Type B pancreatic cell (in vitro differentiated cells): Measurements from ENCODE around the gene SMARCD3. TPM values are rescaled to one million over a fixed set of nuclear protein-coding genes. Genes with fewer than 3 reads are reported as not detected.

Experiments used
- DNase-seq: peaks from one replicate; pipeline ENCODE4 v3.0.0; 2021; ENCODE audit warnings: mixed read lengths; ENCODE audit not compliant: unreplicated experiment; ENCODE audit errors: extremely low spot score
- H3K27ac Mint-ChIP-seq: 2 replicates; pipeline ENCODE4 v1.8.0; 2021; ENCODE audit warnings: mild to moderate bottlenecking, mixed read lengths
- H3K27me3 Mint-ChIP-seq: 2 replicates; pipeline ENCODE4 v1.8.0; 2021; ENCODE audit warnings: mixed read lengths
- H3K36me3 Mint-ChIP-seq: 2 replicates; pipeline ENCODE4 v1.8.0; 2021; ENCODE audit warnings: mixed read lengths
- H3K4me1 Mint-ChIP-seq: one replicate; pipeline ENCODE4 v1.8.0; 2021; ENCODE audit warnings: mixed read lengths; ENCODE audit not compliant: unreplicated experiment
- H3K4me3 Mint-ChIP-seq: 2 replicates; pipeline ENCODE4 v1.8.0; 2021; ENCODE audit warnings: mild to moderate bottlenecking, mixed read lengths
- H3K9me3 Mint-ChIP-seq: 2 replicates; pipeline ENCODE4 v1.8.0; 2021; ENCODE audit warnings: mixed read lengths
- total RNA-seq: library from RNA; stranded (reverse); gene quantifications from 2 replicates; pipeline ENCODE4 v1.2.1, GENCODE V29; 2021; ENCODE audit warnings: low replicate concordance
- TF ChIP-seq, protein P1 (sequence below): fragments of 200-600 bp; sonication (generic); conservative IDR thresholded peaks from 2 replicates; pipeline ENCODE4 v1.5.0; 2021; ENCODE audit warnings: antibody characterized with exemption, mild to moderate bottlenecking

The SMARCD3 gene
- total RNA-seq, 1 donor from 2014 or later = 58.4 TPM

DNA sequence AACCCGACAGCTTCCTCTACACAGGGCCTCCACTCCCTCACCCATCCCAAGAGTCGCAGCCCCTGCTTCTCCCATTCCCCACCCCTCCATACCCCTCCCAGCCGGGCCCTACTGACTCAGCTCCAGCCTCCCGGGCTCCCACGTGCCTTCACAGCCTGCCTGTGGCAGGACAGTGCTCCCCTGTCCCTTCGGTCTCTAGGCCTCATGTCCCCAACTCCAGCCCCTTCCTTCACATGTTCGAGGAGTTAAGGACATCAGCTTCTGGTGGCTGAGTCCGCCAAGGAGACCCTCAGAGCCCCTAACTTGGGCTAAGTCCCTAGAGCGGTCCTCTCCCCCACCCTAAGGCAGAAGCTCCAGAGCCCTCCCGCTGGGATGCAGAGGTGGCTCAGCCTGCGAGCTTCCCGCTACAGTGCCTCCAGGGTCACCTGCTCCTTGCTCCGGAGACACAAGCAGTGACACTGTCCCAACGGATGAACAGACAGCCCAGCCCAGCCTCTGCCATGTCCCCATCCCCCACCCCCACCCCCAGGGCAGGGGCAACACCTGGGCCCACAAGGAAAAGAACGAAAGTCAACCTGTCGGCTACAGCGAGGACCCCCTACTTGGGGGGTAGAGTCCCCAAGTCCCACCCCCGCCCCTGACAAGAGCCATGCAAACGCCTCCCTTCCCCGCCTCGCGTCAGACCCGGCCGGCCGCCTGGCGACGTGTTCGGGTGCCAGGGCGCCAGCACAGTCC is 716 bp downstream of the SMARCD3 start:
- peaks cover 40% of the 10 kb centered on the region for H3K4me1 Mint-ChIP-seq
- H3K9me3 Mint-ChIP-seq = no peaks in the 10 kb centered on the region
- no peak for DNase-seq
- peak overlapping the region; percentile 96 for H3K4me3 Mint-ChIP-seq
- peaks cover 13% of the 10 kb centered on the region for H3K27me3 Mint-ChIP-seq
- TF ChIP-seq, protein P1, sequence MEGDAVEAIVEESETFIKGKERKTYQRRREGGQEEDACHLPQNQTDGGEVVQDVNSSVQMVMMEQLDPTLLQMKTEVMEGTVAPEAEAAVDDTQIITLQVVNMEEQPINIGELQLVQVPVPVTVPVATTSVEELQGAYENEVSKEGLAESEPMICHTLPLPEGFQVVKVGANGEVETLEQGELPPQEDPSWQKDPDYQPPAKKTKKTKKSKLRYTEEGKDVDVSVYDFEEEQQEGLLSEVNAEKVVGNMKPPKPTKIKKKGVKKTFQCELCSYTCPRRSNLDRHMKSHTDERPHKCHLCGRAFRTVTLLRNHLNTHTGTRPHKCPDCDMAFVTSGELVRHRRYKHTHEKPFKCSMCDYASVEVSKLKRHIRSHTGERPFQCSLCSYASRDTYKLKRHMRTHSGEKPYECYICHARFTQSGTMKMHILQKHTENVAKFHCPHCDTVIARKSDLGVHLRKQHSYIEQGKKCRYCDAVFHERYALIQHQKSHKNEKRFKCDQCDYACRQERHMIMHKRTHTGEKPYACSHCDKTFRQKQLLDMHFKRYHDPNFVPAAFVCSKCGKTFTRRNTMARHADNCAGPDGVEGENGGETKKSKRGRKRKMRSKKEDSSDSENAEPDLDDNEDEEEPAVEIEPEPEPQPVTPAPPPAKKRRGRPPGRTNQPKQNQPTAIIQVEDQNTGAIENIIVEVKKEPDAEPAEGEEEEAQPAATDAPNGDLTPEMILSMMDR = no peak
- H3K36me3 Mint-ChIP-seq = no peaks in the 10 kb centered on the region
- peak overlapping the region; percentile 83 for H3K27ac Mint-ChIP-seq

- H3K36me3 Mint-ChIP-seq = no peaks in the 10 kb centered on the region
- DNase-seq = no peak
These were observed 1.5 kb downstream of the SMARCD3 start for GRCh38 chr7:151246851-151247580.

GRCh38 chr7:151246102-151246850 is 2.2 kb downstream of the SMARCD3 start:
- TF ChIP-seq, protein P1 = no peak
- Mint-ChIP-seq H3K27ac (no peak overlapping the region), H3K9me3 (no peaks in the 10 kb centered on the region), H3K27me3 (peaks cover 10% of the 10 kb centered on the region), H3K4me3 (peak overlapping the region; percentile 96), H3K36me3 (no peaks in the 10 kb centered on the region), H3K4me1 (peaks cover 33% of the 10 kb centered on the region)
- no peak for DNase-seq

More at GRCh38 chr7:151246851-151247580, 1.5 kb downstream of the SMARCD3 start:
- Mint-ChIP-seq H3K27ac (peak overlapping the region; percentile 43), H3K4me3 (peak overlapping the region; percentile 96), H3K27me3 (peaks cover 10% of the 10 kb centered on the region), H3K9me3 (no peaks in the 10 kb centered on the region), H3K4me1 (peaks cover 34% of the 10 kb centered on the region)
- TF ChIP-seq, protein P1 = no peak

DNA sequence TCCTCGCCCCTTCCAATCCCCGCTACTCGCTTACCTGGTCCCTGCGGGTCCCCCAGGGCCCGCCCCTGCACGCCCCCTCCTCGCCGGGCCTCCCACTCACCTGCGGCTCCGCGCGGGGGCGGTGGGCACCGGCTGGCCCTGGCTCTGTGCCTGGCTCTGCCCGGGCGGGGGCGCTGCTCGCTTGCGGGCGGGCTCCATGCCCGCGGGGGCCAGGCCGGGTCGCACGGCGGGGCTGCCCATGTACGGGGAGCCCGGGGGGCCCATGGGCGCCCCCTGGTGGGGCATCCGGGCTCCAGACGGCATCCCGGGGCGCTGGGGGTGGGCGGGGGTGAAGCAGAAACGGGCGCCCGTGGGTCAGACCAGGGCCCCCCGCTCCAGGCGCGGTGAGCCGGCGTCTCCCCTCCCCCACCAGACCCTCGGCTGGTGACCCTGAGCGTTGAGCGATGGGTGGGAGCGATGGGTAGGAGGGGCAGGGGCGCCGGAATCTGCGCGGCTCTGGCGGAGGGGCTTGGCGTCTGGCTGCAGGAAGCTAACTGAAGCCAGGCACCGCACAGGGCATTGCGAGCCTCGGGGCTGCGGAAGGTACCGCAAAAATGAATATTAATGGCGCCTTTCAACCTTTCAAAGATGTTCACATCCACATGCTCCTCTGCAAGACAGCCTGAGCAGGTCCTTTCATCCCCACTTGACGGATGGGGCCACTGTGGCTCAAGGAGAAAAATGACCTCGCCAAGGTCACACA is 3.0 kb downstream of the SMARCD3 start:
- DNase-seq = no peak

More for the DNA sequence above, 3.0 kb downstream of the SMARCD3 start:
- Mint-ChIP-seq H3K9me3 (no peaks in the 10 kb centered on the region), H3K36me3 (no peaks in the 10 kb centered on the region), H3K4me1 (peaks cover 31% of the 10 kb centered on the region), H3K4me3 (peak overlapping the region; percentile 74), H3K27me3 (peaks cover 9% of the 10 kb centered on the region), H3K27ac (no peak overlapping the region)
- TF ChIP-seq, protein P1 = peak; percentile 83
